ENCODE measurements around the gene SEC24D. TPM values are rescaled to one million over a fixed set of nuclear protein-coding genes. Genes with fewer than 3 reads are reported as not detected.

SEC24D gene
- total and polyA plus RNA-seq, 2 experiments from 2014 or later, result 37.6 to 94.8 TPM

GRCh38 chr4:118738090-118738489 lies 97.8 kb downstream of the SEC24D start:
- Histone ChIP-seq H3K4me3 (no peak overlapping the region), H3F3A (replicated peaks; ENCODE audit: low read depth) (no peaks in the 10 kb centered on the region; the same call in 1 of the 2 replicates), H3K4me1 (ENCODE audit: insufficient read depth) (0 out of 2 replicates have a peak, but pooled peaks cover 6% of the 10 kb centered on the region), H3K4me2 (no peak overlapping the region), H3K27ac (ENCODE audit: low read depth) (no peak overlapping the region), H3K36me3 (ENCODE audit: insufficient read depth) (peaks cover 26% of the 10 kb centered on the region), H4K20me1 (replicated peaks; ENCODE audit: insufficient read depth) (0 out of 2 replicates have a peak, but pooled peaks cover 4% of the 10 kb centered on the region), H3K27me3 (ENCODE audit: insufficient read depth) (no peaks in the 10 kb centered on the region), H3K79me2 (replicated peaks; ENCODE audit: insufficient read depth) (no peaks in the 10 kb centered on the region), H2AFZ (no peak overlapping the region), H3K9me2 (ENCODE audit: insufficient read depth) (no peaks in the 10 kb centered on the region)
- ATAC-seq (no peak), DNase-seq (ENCODE audit: low spot score) (no peak)
- TF ChIP-seq EZH2 (IDR thresholded peaks at IDR 0.05; ENCODE audit: low read depth, unreplicated experiment) (no peak), NANOG (IDR thresholded peaks at IDR 0.05; ENCODE audit: borderline replicate concordance) (no peak), JUNB (IDR thresholded peaks at IDR 0.05; ENCODE audit: unreplicated experiment) (no peak), CTCF (conservative IDR thresholded peaks at IDR 0.05; ENCODE audit: low read depth in 2 of 2) (no peak), ZNF462 (CRISPR knock-in tag; IDR thresholded peaks at IDR 0.05) (no peak), STAT1 (IDR thresholded peaks at IDR 0.05; ENCODE audit: unreplicated experiment) (no peak), EZH2phosphoT487 (IDR thresholded peaks at IDR 0.05; ENCODE audit: unreplicated experiment) (no peak), ETS1 (IDR thresholded peaks at IDR 0.05) (no peak), ZNF331 (CRISPR knock-in tag; IDR thresholded peaks at IDR 0.05; ENCODE audit: low read depth) (no peak), POLR2AphosphoS5 (IDR thresholded peaks at IDR 0.05; ENCODE audit: low read depth) (no peak), ZNF114 (CRISPR knock-in tag; IDR thresholded peaks at IDR 0.05) (no peak), REST (IDR thresholded peaks at IDR 0.05; ENCODE audit: unreplicated experiment) (no peak), CREB1 (CRISPR knock-in tag; IDR thresholded peaks at IDR 0.05; ENCODE audit: low read depth) (no peak)
- no peaks in the 10 kb centered on the region for H3K9me3 Mint-ChIP-seq
- H3K36me3 Mint-ChIP-seq (ENCODE audit: low read depth), result peaks cover 43% of the 10 kb centered on the region; the same call in 2 of the 3 replicates
- no peaks in the 10 kb centered on the region for H3K27me3 Mint-ChIP-seq (ENCODE audit: insufficient read depth, low read depth, poor library complexity)
- H3K4me1 Mint-ChIP-seq, result peaks cover 3% of the 10 kb centered on the region; the same call in 2 of the 3 replicates
- H3K4me3 Mint-ChIP-seq, result no peak overlapping the region
- H3K27ac Mint-ChIP-seq, result no peak overlapping the region
